Thyroid gland (tissue), 4 donors: ENCODE data around the gene F2RL3. TPM values are rescaled to one million over a fixed set of nuclear protein-coding genes. Genes with fewer than 3 reads are reported as not detected.

Source experiments
- DNase-seq, 2 donors: peaks; one replicate each; pipeline ENCODE4 v3.0.0-alpha.2; 2019
- H3K27ac ChIP-seq, 3 donors: fragments of 200-600 bp; sonication (generic); 1 replicate in 2 of 3; 2 replicates in 1 of 3; pipeline ENCODE4 v1.5.1; 2016 to 2019; ENCODE audit warnings: mild to moderate bottlenecking in 1 of 3, moderate library complexity in 1 of 3
- H3K27me3 ChIP-seq: fragments of 200-600 bp; sonication (generic); one replicate; pipeline ENCODE4 v1.5.1; 2019
- H3K36me3 ChIP-seq, 2 donors: fragments of 200-600 bp; sonication (generic); one replicate each; pipeline ENCODE4 v1.5.1; 2016 to 2019
- H3K4me1 ChIP-seq, 2 donors: fragments of 200-600 bp; sonication (generic); one replicate each; pipeline ENCODE4 v1.5.1; 2017 to 2019
- H3K4me3 ChIP-seq, 3 donors: fragments of 200-600 bp; sonication (generic); replicated peaks in 1 of 3; 1 replicate in 2 of 3; 2 replicates in 1 of 3; pipeline ENCODE4 v1.5.1; 2016; ENCODE audit warnings: mild to moderate bottlenecking in 1 of 3
- H3K9me3 ChIP-seq: fragments of 200-600 bp; sonication (generic); one replicate; pipeline ENCODE4 v1.5.1; 2017
- POLR2A ChIP-seq, 2 donors: fragments of 450-650 bp; IDR thresholded peaks; one replicate each; pipeline ENCODE4 v1.6.1; 2017; ENCODE audit warnings: antibody characterized with exemption in 2 of 2, mild to moderate bottlenecking in 2 of 2, moderate library complexity in 1 of 2
- WGBS, 2 donors: methylation state at CpG; one replicate each; pipeline ENCODE4 v1.1.5; 2017; 5-methylcytosine and 5-hydroxymethylcytosine counted together
- intact Hi-C: fragments of 100-400 bp; cut with DNase I; formaldehyde crosslinking; loops from one replicate; pipeline ENCODE4 v1.15.1; 2023
- total RNA-seq, 4 donors: library from RNA; depleted of rRNA; stranded (reverse); fragments of >200 nt; gene quantifications; one replicate each; pipeline ENCODE4 v1.2.3, GENCODE V29; 2016
- TF ChIP-seq, protein P1 (sequence below), 6 experiments: fragments of 200-600 bp in 3 of 6; fragments of 450-650 bp in 3 of 6; sonication (generic) in 3 of 6; IDR thresholded peaks; one replicate each; pipeline ENCODE4 v1.5.1; 2016 to 2019; ENCODE audit warnings: antibody characterized with exemption in 6 of 6, mild to moderate bottlenecking in 2 of 6, inconsistent platforms in 1 of 6, moderate library complexity in 1 of 6

F2RL3 gene
- total RNA-seq, 4 donors from 2014 or later: 9.9 to 44.2 (median 12.6) TPM

GRCh38 chr19:16890461-16891184 lies 1.8 kb downstream of the F2RL3 start:
- Histone ChIP-seq H3K36me3 (no peaks in the 10 kb centered on the region), H3K27ac (peak overlapping the region in 1 of 3 donors; percentile 28), H3K4me1 (peaks cover 0 to 11% of the 10 kb centered on the region in 2 donors), H3K27me3 (no peaks in the 10 kb centered on the region), H3K9me3 (no peaks in the 10 kb centered on the region), H3K4me3 (no peak overlapping the region)
- DNase-seq: no peak
- WGBS, 2 donors: 80 to 88% methylated on average over 18 to 19 of the region's 24 CpGs
- TF ChIP-seq, protein P1, sequence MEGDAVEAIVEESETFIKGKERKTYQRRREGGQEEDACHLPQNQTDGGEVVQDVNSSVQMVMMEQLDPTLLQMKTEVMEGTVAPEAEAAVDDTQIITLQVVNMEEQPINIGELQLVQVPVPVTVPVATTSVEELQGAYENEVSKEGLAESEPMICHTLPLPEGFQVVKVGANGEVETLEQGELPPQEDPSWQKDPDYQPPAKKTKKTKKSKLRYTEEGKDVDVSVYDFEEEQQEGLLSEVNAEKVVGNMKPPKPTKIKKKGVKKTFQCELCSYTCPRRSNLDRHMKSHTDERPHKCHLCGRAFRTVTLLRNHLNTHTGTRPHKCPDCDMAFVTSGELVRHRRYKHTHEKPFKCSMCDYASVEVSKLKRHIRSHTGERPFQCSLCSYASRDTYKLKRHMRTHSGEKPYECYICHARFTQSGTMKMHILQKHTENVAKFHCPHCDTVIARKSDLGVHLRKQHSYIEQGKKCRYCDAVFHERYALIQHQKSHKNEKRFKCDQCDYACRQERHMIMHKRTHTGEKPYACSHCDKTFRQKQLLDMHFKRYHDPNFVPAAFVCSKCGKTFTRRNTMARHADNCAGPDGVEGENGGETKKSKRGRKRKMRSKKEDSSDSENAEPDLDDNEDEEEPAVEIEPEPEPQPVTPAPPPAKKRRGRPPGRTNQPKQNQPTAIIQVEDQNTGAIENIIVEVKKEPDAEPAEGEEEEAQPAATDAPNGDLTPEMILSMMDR (IDR thresholded peaks at IDR 0.05): no peak
- TF ChIP-seq POLR2A (IDR thresholded peaks at IDR 0.05): no peak
- intact Hi-C loops: no loop called here

DNA sequence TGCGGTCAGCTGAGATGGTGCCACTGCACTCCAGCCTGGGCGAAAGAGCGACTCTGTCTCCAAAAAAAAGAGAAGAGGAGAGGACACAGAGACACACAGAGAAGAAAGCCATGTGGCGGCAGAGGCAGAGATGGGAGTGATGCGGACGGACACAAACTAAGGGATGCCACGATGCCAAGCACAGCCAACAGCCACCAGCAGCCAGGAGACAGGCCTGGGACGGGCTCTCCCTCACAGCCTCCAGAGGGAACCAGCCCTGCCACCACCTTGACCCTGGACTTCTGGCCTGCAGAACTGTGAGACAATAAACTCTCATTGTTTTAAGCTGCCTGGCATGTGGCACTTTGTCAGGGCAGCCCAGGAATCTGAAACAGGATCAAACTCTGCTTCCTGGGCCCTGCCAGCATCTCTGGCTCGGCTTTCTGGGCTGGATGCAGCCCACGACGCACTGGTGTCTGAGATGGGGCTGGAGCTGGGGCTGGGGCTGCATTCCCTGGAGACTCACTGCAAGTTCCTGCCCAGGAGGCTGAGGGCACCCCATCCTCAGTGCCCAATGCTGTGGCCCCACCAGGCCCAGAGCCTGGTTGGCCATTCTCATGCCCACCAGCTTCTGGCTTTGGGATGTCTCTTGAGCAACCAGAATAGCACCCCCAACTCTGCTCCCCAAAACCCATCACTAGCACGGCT lies 3.0 kb downstream of the F2RL3 start:
- no peak overlapping the region for H3K27ac ChIP-seq
- intact Hi-C loops: no loop called here
- no peaks in the 10 kb centered on the region for H3K36me3 ChIP-seq
- no peak overlapping the region for H3K4me3 ChIP-seq
- no peaks in the 10 kb centered on the region for H3K9me3 ChIP-seq
- TF ChIP-seq, protein P1 (IDR thresholded peaks at IDR 0.05): no peak
- no peak for TF ChIP-seq POLR2A (IDR thresholded peaks at IDR 0.05)
- H3K27me3 ChIP-seq: no peaks in the 10 kb centered on the region
- WGBS, 2 donors: 91 to 92% methylated on average over 10 to 12 of the region's 12 CpGs
- H3K4me1 ChIP-seq: peaks cover 0 to 13% of the 10 kb centered on the region in 2 donors
- DNase-seq: no peak

- peaks cover 0 to 13% of the 10 kb centered on the region in 2 donors for H3K4me1 ChIP-seq
- no peak for DNase-seq
- TF ChIP-seq POLR2A (IDR thresholded peaks at IDR 0.05): no peak
- TF ChIP-seq, protein P1 (IDR thresholded peaks at IDR 0.05): no peak
- 69 to 74% methylated on average over 4 of the region's 4 CpGs for WGBS, 2 donors
- intact Hi-C loops: no loop called here
- no peak overlapping the region for H3K27ac ChIP-seq
- no peaks in the 10 kb centered on the region for H3K9me3 ChIP-seq
- H3K27me3 ChIP-seq: no peaks in the 10 kb centered on the region
- H3K36me3 ChIP-seq: no peaks in the 10 kb centered on the region
- no peak overlapping the region for H3K4me3 ChIP-seq
Observed at GRCh38 chr19:16892436-16892835, 3.6 kb downstream of the F2RL3 start.

- intact Hi-C loops: no loop called here
- Histone ChIP-seq H3K4me3 (no peak overlapping the region), H3K27ac (peak overlapping the region in 2 of 3 donors; percentile 33 to 45)
Observed at GRCh38 chr19:16892868-16893685, 4.3 kb downstream of the F2RL3 start.

More at GRCh38 chr19:16892868-16893685, 4.3 kb downstream of the F2RL3 start:
- DNase-seq: no peak
- TF ChIP-seq, protein P1 (IDR thresholded peaks at IDR 0.05): no peak
- no peak for TF ChIP-seq POLR2A (IDR thresholded peaks at IDR 0.05)
- WGBS, 2 donors: 67 to 82% methylated on average over 10 to 16 of the region's 19 CpGs
- H3K4me1 ChIP-seq: peaks cover 0 to 13% of the 10 kb centered on the region in 2 donors
- no peaks in the 10 kb centered on the region for H3K9me3 ChIP-seq
- H3K27me3 ChIP-seq: no peaks in the 10 kb centered on the region
- H3K36me3 ChIP-seq: no peaks in the 10 kb centered on the region
